GM19397 (cell line): ENCODE measurements around the gene FAM118B.
"Not testable (repeated sequence)": the region's sequence is repeated elsewhere in the genome, so short reads cannot be mapped to it uniquely, and the experiment has no call there.

Source experiments
- ATAC-seq: cut with Tn5 transposase; IDR thresholded peaks from one replicate; pipeline ENCODE4 v1.9.1; 2021; ENCODE audit warnings: mild to moderate bottlenecking, moderate library complexity; ENCODE audit not compliant: unreplicated experiment

The FAM118B gene

GRCh38 chr11:126216526-126217305 is 5.1 kb downstream of the FAM118B start:
- no peak for ATAC-seq

GRCh38 chr11:126217491-126217890 is 5.9 kb downstream of the FAM118B start:
- no peak for ATAC-seq

- no peak for ATAC-seq
Observed at GRCh38 chr11:126219547-126219946, 8.0 kb downstream of the FAM118B start.

- ATAC-seq: no peak
Observed at GRCh38 chr11:126224647-126225294, 13.2 kb downstream of the FAM118B start.

- ATAC-seq: no peak
Observed at GRCh38 chr11:126225295-126225665, 13.7 kb downstream of the FAM118B start.

- no peak for ATAC-seq
Observed at GRCh38 chr11:126226334-126227084, 14.9 kb downstream of the FAM118B start.

- no peak for ATAC-seq
Observed at GRCh38 chr11:126229858-126230540, 18.4 kb downstream of the FAM118B start.

GRCh38 chr11:126231725-126232459 is 20.3 kb downstream of the FAM118B start:
- ATAC-seq: no peak

- no peak for ATAC-seq
Observed at GRCh38 chr11:126232683-126233082, 21.1 kb downstream of the FAM118B start.

- ATAC-seq: no peak
Observed at GRCh38 chr11:126233391-126233790, 21.8 kb downstream of the FAM118B start.

- ATAC-seq: no peak
Observed at GRCh38 chr11:126246636-126247035, 35.1 kb downstream of the FAM118B start.

GRCh38 chr11:126253265-126253664 is 41.7 kb downstream of the FAM118B start:
- ATAC-seq: no peak

GRCh38 chr11:126254819-126255218 is 43.2 kb downstream of the FAM118B start:
- ATAC-seq: no peak

- ATAC-seq: not testable (repeated sequence)
Observed at GRCh38 chr11:126255507-126255906, 43.9 kb downstream of the FAM118B start.

GRCh38 chr11:126256216-126256615 is 44.6 kb downstream of the FAM118B start:
- no peak for ATAC-seq

- ATAC-seq: no peak
Observed at GRCh38 chr11:126257144-126257543, 45.6 kb downstream of the FAM118B start.

GRCh38 chr11:126257764-126258163 is 46.2 kb downstream of the FAM118B start:
- ATAC-seq: no peak

- no peak for ATAC-seq
Observed at GRCh38 chr11:126262216-126262615, 50.6 kb downstream of the FAM118B start.

GRCh38 chr11:126263489-126263888 is 51.9 kb downstream of the FAM118B start:
- no peak for ATAC-seq

GRCh38 chr11:126265811-126266210 is 54.2 kb downstream of the FAM118B start:
- no peak for ATAC-seq
